ENCODE results near the gene BACH1.

BACH1 gene

DNA sequence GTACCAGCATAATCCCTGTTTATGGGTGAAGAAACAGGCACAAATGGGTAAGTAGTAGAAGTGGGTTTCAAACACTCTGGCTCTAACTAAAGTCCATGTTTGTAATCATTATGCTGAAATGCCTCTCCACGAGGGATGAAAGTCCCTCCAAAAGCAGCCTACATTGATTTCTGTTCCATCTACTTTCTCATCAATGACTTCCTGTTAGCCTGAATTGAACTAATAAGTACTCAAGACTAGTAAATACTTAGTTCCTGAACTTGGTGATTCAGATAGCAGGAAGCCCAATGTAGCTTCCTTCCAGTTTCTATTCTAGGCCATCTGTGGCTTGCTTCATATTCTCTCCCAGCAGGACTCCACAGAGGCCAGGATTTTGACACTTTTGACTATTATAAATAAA is 11.3 kb upstream of the BACH1 start:
- TF ChIP-seq, protein P1, sequence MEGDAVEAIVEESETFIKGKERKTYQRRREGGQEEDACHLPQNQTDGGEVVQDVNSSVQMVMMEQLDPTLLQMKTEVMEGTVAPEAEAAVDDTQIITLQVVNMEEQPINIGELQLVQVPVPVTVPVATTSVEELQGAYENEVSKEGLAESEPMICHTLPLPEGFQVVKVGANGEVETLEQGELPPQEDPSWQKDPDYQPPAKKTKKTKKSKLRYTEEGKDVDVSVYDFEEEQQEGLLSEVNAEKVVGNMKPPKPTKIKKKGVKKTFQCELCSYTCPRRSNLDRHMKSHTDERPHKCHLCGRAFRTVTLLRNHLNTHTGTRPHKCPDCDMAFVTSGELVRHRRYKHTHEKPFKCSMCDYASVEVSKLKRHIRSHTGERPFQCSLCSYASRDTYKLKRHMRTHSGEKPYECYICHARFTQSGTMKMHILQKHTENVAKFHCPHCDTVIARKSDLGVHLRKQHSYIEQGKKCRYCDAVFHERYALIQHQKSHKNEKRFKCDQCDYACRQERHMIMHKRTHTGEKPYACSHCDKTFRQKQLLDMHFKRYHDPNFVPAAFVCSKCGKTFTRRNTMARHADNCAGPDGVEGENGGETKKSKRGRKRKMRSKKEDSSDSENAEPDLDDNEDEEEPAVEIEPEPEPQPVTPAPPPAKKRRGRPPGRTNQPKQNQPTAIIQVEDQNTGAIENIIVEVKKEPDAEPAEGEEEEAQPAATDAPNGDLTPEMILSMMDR (IDR thresholded peaks at IDR 0.05) = no peak

GRCh38 chr21:29288239-29288638 is 10.5 kb upstream of the BACH1 start:
- TF ChIP-seq, protein P1 (IDR thresholded peaks at IDR 0.05) = no peak

- TF ChIP-seq, protein P1 (IDR thresholded peaks at IDR 0.05) = no peak
Observed at GRCh38 chr21:29289317-29289716, 9.4 kb upstream of the BACH1 start.

DNA sequence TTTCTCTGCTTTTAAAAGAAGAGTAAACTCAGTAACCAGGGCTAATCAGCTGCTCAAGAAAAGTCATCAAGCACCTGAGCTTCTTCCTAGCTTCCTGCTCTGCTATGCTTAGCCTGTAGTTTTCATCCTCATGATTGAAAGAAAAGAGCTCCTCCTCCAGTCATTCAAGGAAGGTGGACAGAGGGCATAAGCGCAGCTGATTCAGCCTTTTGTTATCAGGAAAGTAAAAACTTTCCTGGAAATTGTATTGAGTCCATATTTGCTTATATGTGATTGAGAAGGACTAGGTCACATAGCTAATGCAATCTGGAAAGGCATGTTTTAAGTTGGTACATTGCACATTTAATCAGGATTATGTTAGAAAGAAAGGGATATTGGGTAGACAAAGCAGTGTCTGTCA is 8.5 kb upstream of the BACH1 start:
- TF ChIP-seq, protein P1 (IDR thresholded peaks at IDR 0.05) = no peak

DNA sequence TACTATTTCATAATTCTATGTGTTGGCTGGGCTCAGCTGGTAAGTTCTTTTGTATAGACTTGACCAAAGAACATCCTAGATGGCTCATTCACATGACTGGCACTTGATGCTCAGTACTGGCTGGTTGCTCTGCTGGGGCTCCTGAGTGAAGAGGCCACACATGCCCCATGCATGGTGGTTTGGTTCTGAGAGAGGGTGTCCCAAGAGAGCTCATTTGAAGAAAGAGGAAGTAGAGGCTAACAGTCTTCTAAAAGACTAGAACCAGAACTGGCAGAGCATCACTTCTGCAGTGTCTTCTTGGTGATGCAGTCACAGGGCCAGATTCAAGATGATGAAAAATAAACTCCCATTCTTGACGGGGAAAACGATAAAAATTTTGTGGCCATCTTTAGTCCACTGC is 5.2 kb upstream of the BACH1 start:
- TF ChIP-seq, protein P1 (IDR thresholded peaks at IDR 0.05) = no peak

- TF ChIP-seq, protein P1 (IDR thresholded peaks at IDR 0.05) = no peak
Observed at GRCh38 chr21:29295066-29295650, 3.6 kb upstream of the BACH1 start.

DNA sequence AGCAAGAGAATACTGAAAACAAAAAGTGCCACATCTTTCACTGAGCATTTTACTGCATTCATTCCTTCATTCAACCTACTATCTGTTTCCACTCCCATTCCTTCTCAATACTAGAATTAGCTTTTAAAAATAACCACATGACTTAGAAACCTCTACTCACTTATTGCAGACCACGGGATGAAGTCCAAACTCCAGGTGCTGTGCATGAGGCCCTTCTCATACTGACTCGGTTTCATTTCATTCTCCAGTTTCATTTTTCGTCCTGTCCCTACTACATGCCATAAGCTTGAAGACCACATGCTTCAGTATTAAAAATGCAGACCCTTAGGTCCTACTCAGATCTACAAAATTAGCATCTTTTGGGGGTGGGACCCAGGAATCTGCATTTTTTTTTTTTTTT is 2.3 kb upstream of the BACH1 start:
- TF ChIP-seq, protein P1 (IDR thresholded peaks at IDR 0.05) = no peak
